B cell (primary cell): ENCODE measurements around the gene DPY19L1. TPM values are rescaled to one million over a fixed set of nuclear protein-coding genes. Genes with fewer than 3 reads are reported as not detected.

Experiments used
- ATAC-seq: fragments of 200-7000 bp; cut with Tn5 transposase; one replicate; pipeline ENCODE4 v1.10.0; 2021; ENCODE audit warnings: low read depth, mild to moderate bottlenecking, moderate number of reproducible peaks, moderate library complexity
- CTCF ChIA-PET: fragments of 350-600 bp; sonication (Branson Sonifier 250); formaldehyde crosslinking; loops from one replicate; lab custom pipeline; 2021; ENCODE audit warnings: antibody characterized with exemption, inconsistent platforms; lab: Charles Lee
- POLR2A ChIA-PET: fragments of 350-600 bp; sonication (Branson Sonifier 250); formaldehyde crosslinking; loops from one replicate; lab custom pipeline; 2021; ENCODE audit warnings: antibody characterized with exemption; lab: Charles Lee
- DNase-seq: peaks from one replicate; pipeline ENCODE4 v3.0.0; 2013
- H2AFZ ChIP-seq: 2 replicates; pipeline ENCODE4 v1.6.1; 2012; ENCODE audit warnings: mild to moderate bottlenecking, low read depth, low read length; ENCODE audit not compliant: insufficient read depth, poor library complexity, severe bottlenecking
- H3K27ac ChIP-seq, 2 donors: 1 replicate in 1 of 2; 2 replicates in 1 of 2; pipeline ENCODE4 v1.5.1; 2012 to 2013; ENCODE audit warnings: low read length in 2 of 2, mild to moderate bottlenecking in 2 of 2, moderate library complexity in 1 of 2
- H3K27me3 ChIP-seq, 4 experiments: fragments of 200-600 bp in 1 of 4; sonication (generic) in 1 of 4; replicated peaks in 1 of 4; 1 replicate in 2 of 4; 2 replicates in 2 of 4; pipeline versions ENCODE4 v1.6.1 to v1.7.0; 2013 to 2016; ENCODE audit warnings: low read length in 3 of 4, mild to moderate bottlenecking in 2 of 4, mixed read lengths in 1 of 4, moderate library complexity in 1 of 4; ENCODE audit not compliant: insufficient read depth in 4 of 4, control insufficient read depth in 3 of 4; ENCODE audit errors: control extremely low read depth in 1 of 4
- H3K36me3 ChIP-seq, 2 experiments: replicated peaks in 1 of 2; 1 replicate in 1 of 2; 2 replicates in 1 of 2; pipeline versions ENCODE4 v1.6.1 to v1.7.1; 2013; ENCODE audit warnings: low read length in 1 of 2; ENCODE audit not compliant: insufficient read depth in 2 of 2, control insufficient read depth in 1 of 2; ENCODE audit errors: control extremely low read depth in 1 of 2, extremely low read depth in 1 of 2
- H3K4me1 ChIP-seq, 2 donors: fragments of 200-600 bp in 1 of 2; sonication (generic) in 1 of 2; 1 replicate in 1 of 2; 2 replicates in 1 of 2; pipeline versions ENCODE4 v1.5.1 to v1.6.1; 2013 to 2017; ENCODE audit warnings: low read length in 2 of 2; ENCODE audit not compliant: control insufficient read depth in 2 of 2, insufficient read depth in 2 of 2
- H3K4me2 ChIP-seq: replicated peaks from 2 replicates; pipeline ENCODE3; 2012; ENCODE audit warnings: mild to moderate bottlenecking, low read depth, low read length; ENCODE audit not compliant: poor library complexity, severe bottlenecking
- H3K4me3 ChIP-seq, 5 experiments: fragments of 200-600 bp in 1 of 5; sonication (generic) in 1 of 5; 1 replicate in 3 of 5; 2 replicates in 2 of 5; pipeline versions ENCODE4 v1.5.1 to v1.7.0; 2011 to 2016; ENCODE audit warnings: low read length in 4 of 5, mild to moderate bottlenecking in 4 of 5, low read depth in 2 of 5, control low read depth in 1 of 5, moderate library complexity in 1 of 5; ENCODE audit not compliant: insufficient read depth in 1 of 5; ENCODE audit errors: control extremely low read depth in 1 of 5, extremely low read depth in 1 of 5
- H3K79me2 ChIP-seq: fragments of 200-600 bp; sonication (generic); one replicate; pipeline ENCODE4 v1.6.0; 2016; ENCODE audit warnings: low read length; ENCODE audit not compliant: control insufficient read depth, insufficient read depth
- H3K9ac ChIP-seq: fragments of 200-600 bp; sonication (generic); 2 replicates; pipeline ENCODE4 v1.6.1; 2017; ENCODE audit warnings: mild to moderate bottlenecking, low read length, moderate library complexity
- H3K9me3 ChIP-seq, 3 donors: one replicate each; pipeline versions ENCODE4 v1.6.1 to v1.7.1; 2013; ENCODE audit warnings: low read length in 2 of 3; ENCODE audit not compliant: control insufficient read depth in 2 of 3, insufficient read depth in 1 of 3; ENCODE audit errors: control extremely low read depth in 1 of 3
- H4K20me1 ChIP-seq: 2 replicates; pipeline ENCODE4 v1.6.0; 2012; ENCODE audit warnings: mild to moderate bottlenecking, low read length; ENCODE audit not compliant: insufficient read depth, control insufficient read depth, poor library complexity, severe bottlenecking
- H3K27ac Mint-ChIP-seq: one replicate; pipeline ENCODE4 v1.8.0; 2021; ENCODE audit warnings: mixed read lengths
- H3K27me3 Mint-ChIP-seq: one replicate; pipeline ENCODE4 v1.8.0; 2021; ENCODE audit warnings: mixed read lengths
- H3K4me1 Mint-ChIP-seq: one replicate; pipeline ENCODE4 v1.8.0; 2021; ENCODE audit warnings: mixed read lengths
- H3K4me3 Mint-ChIP-seq: one replicate; pipeline ENCODE4 v1.8.0; 2021; ENCODE audit warnings: mixed read lengths
- H3K9me3 Mint-ChIP-seq: one replicate; pipeline ENCODE4 v1.8.0; 2022; ENCODE audit warnings: mixed read lengths; ENCODE audit not compliant: insufficient read depth
- EZH2 ChIP-seq: IDR thresholded peaks from 2 replicates; pipeline ENCODE4 v1.6.1; 2012; ENCODE audit warnings: borderline replicate concordance, low read depth, mild to moderate bottlenecking, moderate library complexity, low read length; ENCODE audit not compliant: insufficient read depth, poor library complexity, severe bottlenecking
- WGBS: methylation state at CpG from one replicate; pipeline ENCODE4 v1.1.5; 2013; ENCODE audit warnings: missing lambda C conversion rate; ENCODE audit not compliant: insufficient coverage; 5-methylcytosine and 5-hydroxymethylcytosine counted together
- intact Hi-C: fragments of 100-400 bp; cut with micrococcal nuclease; formaldehyde crosslinking; loops from one replicate; pipeline ENCODE4 v1.10.0; 2022
- polyA plus RNA-seq: library from polyadenylated mRNA; depleted of rRNA; stranded (reverse); fragments of >200 nt; gene quantifications from 2 replicates; pipeline ENCODE4 v1.2.3, GENCODE V29; 2012
- total RNA-seq, 2 donors: library from RNA; stranded (reverse); fragments of 120-200 nt in 1 of 2; gene quantifications; 1 replicate in 1 of 2; 2 replicates in 1 of 2; pipeline versions ENCODE4 v1.2.3 to v1.2.4, GENCODE V29; 2013 to 2022
- TF ChIP-seq, protein P1 (sequence below): fragments of 200-600 bp; IDR thresholded peaks from one replicate; pipeline ENCODE4 v1.8.0; 2022; ENCODE audit warnings: antibody characterized with exemption, mild to moderate bottlenecking

Gene DPY19L1
- total and polyA plus RNA-seq, 2 donors (not counting 1 experiment from before 2014, with no cell fraction given) = 2.0 to 13.0 TPM

DNA sequence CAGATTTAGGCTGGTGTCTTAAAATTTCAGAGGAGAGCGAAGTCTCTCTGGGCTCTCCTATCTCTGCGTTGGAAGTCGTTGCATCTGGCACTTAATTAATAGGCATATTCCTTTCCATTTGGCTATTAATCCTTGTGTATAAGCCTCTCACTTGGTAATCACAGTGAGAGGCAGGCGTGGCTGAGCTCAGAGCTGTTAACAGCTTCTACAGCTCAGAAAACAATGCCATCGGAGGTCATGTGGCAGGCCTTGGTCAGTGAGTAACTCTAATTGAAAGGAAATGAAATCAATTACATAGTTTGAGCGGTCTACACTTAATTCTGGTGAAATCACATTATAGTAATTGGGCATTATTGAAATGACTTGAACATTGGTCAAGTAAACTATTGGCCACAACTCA is 135.1 kb downstream of the DPY19L1 start:
- Histone ChIP-seq H2AFZ (no peak overlapping the region), H3K9me3 (no peaks in the 10 kb centered on the region), H3K79me2 (no peaks in the 10 kb centered on the region), H3K36me3 (no peaks in the 10 kb centered on the region), H3K4me1 (no peaks in the 10 kb centered on the region), H4K20me1 (no peaks in the 10 kb centered on the region), H3K4me3 (no peak overlapping the region), H3K4me2 (no peak overlapping the region), H3K27me3 (no peaks in the 10 kb centered on the region), H3K27ac (no peak overlapping the region), H3K9ac (no peak overlapping the region)
- TF ChIP-seq, protein P1, sequence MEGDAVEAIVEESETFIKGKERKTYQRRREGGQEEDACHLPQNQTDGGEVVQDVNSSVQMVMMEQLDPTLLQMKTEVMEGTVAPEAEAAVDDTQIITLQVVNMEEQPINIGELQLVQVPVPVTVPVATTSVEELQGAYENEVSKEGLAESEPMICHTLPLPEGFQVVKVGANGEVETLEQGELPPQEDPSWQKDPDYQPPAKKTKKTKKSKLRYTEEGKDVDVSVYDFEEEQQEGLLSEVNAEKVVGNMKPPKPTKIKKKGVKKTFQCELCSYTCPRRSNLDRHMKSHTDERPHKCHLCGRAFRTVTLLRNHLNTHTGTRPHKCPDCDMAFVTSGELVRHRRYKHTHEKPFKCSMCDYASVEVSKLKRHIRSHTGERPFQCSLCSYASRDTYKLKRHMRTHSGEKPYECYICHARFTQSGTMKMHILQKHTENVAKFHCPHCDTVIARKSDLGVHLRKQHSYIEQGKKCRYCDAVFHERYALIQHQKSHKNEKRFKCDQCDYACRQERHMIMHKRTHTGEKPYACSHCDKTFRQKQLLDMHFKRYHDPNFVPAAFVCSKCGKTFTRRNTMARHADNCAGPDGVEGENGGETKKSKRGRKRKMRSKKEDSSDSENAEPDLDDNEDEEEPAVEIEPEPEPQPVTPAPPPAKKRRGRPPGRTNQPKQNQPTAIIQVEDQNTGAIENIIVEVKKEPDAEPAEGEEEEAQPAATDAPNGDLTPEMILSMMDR = no peak
- TF ChIP-seq EZH2 = no peak
- Mint-ChIP-seq H3K27me3 (peaks cover 18% of the 10 kb centered on the region), H3K4me1 (no peaks in the 10 kb centered on the region), H3K9me3 (no peaks in the 10 kb centered on the region), H3K4me3 (no peak overlapping the region), H3K27ac (no peak overlapping the region)
- intact Hi-C loops = no loop called here
- 95% methylated on average over 2 of the region's 6 CpGs for WGBS
- ChIA-PET CTCF (no interaction called here), POLR2A (no interaction called here)
- DNase-seq (no peak), ATAC-seq (no peak)

DNA sequence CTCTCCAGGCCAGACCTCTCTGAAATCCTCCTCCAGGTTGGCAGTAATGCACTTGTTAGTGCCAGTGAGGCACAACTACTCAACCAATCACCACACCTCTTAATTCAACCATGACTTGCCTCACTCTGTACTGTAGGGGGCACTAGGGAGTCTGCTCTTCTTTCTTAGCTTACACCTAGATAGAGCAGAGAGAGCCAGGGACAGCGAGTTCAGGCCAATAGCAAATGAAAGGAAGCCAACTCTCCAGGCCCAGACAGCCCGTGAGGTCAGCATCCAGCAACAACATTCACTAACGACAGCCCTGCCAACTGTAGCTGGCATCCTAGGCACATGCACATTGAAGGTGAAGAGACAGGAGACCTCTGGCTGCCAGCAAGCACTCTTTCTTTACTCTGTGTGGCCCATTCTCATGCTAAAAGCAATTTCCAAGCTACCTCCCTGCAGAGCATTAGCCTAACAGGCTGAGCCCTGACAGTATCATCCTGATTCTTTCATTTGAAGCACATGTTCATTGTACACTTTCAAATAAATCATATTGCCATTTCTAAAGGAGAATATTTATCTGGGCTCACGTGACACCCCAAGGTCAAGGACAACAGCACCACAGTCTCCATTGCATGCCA is 136.3 kb downstream of the DPY19L1 start:
- Histone ChIP-seq H3K4me3 (no peak overlapping the region), H3K79me2 (no peaks in the 10 kb centered on the region), H3K36me3 (no peaks in the 10 kb centered on the region), H3K27ac (no peak overlapping the region), H3K27me3 (no peaks in the 10 kb centered on the region), H3K9ac (no peak overlapping the region), H3K4me2 (no peak overlapping the region), H3K4me1 (no peaks in the 10 kb centered on the region), H4K20me1 (no peaks in the 10 kb centered on the region), H2AFZ (no peak overlapping the region), H3K9me3 (no peaks in the 10 kb centered on the region)
- Mint-ChIP-seq H3K9me3 (peaks cover 2% of the 10 kb centered on the region), H3K27me3 (peaks cover 16% of the 10 kb centered on the region), H3K27ac (no peak overlapping the region), H3K4me3 (no peak overlapping the region), H3K4me1 (no peaks in the 10 kb centered on the region)
- intact Hi-C loops = no loop called here
- TF ChIP-seq, protein P1 = no peak
- no peak for TF ChIP-seq EZH2
- ChIA-PET CTCF (no interaction called here), POLR2A (no interaction called here)
- DNase-seq = no peak
- no peak for ATAC-seq
- WGBS = 83% methylated on average over 4 of the region's 4 CpGs
